ENCODE data around the gene RAD23A. TPM values are rescaled to one million over a fixed set of nuclear protein-coding genes. Genes with fewer than 3 reads are reported as not detected.
A peak's percentile ranks its signal among the peaks of the same experiment; 100 is the strongest.

Gene RAD23A
- total and polyA plus RNA-seq, 2 experiments from 2014 or later: 107 to 177 TPM

- Histone ChIP-seq H3K27me3 (replicated peaks; ENCODE audit: insufficient read depth) (no peaks in the 10 kb centered on the region), H3K4me1 (ENCODE audit: insufficient read depth) (peaks cover 42% of the 10 kb centered on the region), H3K27ac (peak overlapping the region; percentile 84), H3K9ac (peak overlapping the region; percentile 80), H3K79me2 (ENCODE audit: insufficient read depth) (peaks cover 100% of the 10 kb centered on the region), H3K4me3 (peak overlapping the region; percentile 59), H4K20me1 (ENCODE audit: insufficient read depth) (no peaks in the 10 kb centered on the region), H3K9me2 (ENCODE audit: insufficient read depth) (no peaks in the 10 kb centered on the region), H2AFZ (no peak overlapping the region), H3F3A (ENCODE audit: insufficient read depth) (no peaks in the 10 kb centered on the region; the same call in 1 of the 2 replicates), H3K9me3 (ENCODE audit: low read depth) (no peaks in the 10 kb centered on the region), H3K36me3 (ENCODE audit: low read depth) (0 out of 2 replicates have a peak, but pooled peaks cover 4% of the 10 kb centered on the region), H3K4me2 (ENCODE audit: unreplicated experiment) (peak overlapping the region; percentile 86)
- DNase-seq: no peak
- 31 to 32% methylated on average over 15 of the region's 15 CpGs for WGBS, 2 experiments (ENCODE audit: low coverage in 1 of 2, low lambda C conversion rate in 2 of 2, missing lambda C conversion rate in 2 of 2)
- TF ChIP-seq EZH2phosphoT487 (IDR thresholded peaks at IDR 0.05; ENCODE audit: insufficient read depth, low read depth): no peak
- no peak for TF ChIP-seq EZH2 (IDR thresholded peaks at IDR 0.05; ENCODE audit: insufficient read depth, poor library complexity, severe bottlenecking)
- in situ Hi-C loops (cut with MboI): no loop called here
These were observed 57.4 kb downstream of the RAD23A start for GRCh38 chr19:13003081-13003480.

Small RNA genes lying within 50 kb of the gene (microRNA-seq; reads per million reads assigned to microRNA genes)
- not detected for gene MIR5695 (ENCODE audit: borderline number of aligned reads)
- 2.0 reads per million for gene MIR6515 (ENCODE audit: borderline number of aligned reads)

Small RNA genes lying within 50 kb of the gene (small RNA-seq; reads per million reads assigned to genes)
- not detected for gene MIR5695 (ENCODE audit: low read depth, low replicate concordance)
- gene MIR6515 (ENCODE audit: low read depth, low replicate concordance): not detected

Other genes starting within 250 kb of the RAD23A start
- 13.8 and 22.3 TPM in 2 replicates for gene FBXW9, start 249.2 kb upstream of the RAD23A start, total RNA-seq (2014; rRNA removed; shearing (Covaris generic))
- 14.2 TPM in 2 replicates for gene FBXW9, start 249.2 kb upstream of the RAD23A start, polyA plus RNA-seq (2016; fragmentation: Nextera tagmentation; extraction: Ambion mirVana)
- 30.9 and 34.3 TPM in 2 replicates for gene TNPO2, start 221.9 kb upstream of the RAD23A start, total RNA-seq (2014; rRNA removed; shearing (Covaris generic))
- 13.2 and 13.3 TPM in 2 replicates for gene TNPO2, start 221.9 kb upstream of the RAD23A start, polyA plus RNA-seq (2016; fragmentation: Nextera tagmentation; extraction: Ambion mirVana)
- gene TRIR, start 211.2 kb upstream of the RAD23A start, total RNA-seq (2014; rRNA removed; shearing (Covaris generic)): 202 and 210 TPM in 2 replicates
- gene TRIR, start 211.2 kb upstream of the RAD23A start, polyA plus RNA-seq (2016; fragmentation: Nextera tagmentation; extraction: Ambion mirVana): 162 and 170 TPM in 2 replicates
- gene GET3, start 208.4 kb upstream of the RAD23A start, total RNA-seq (2014; rRNA removed; shearing (Covaris generic)): 81.3 and 110 TPM in 2 replicates
- 106 and 111 TPM in 2 replicates for gene GET3, start 208.4 kb upstream of the RAD23A start, polyA plus RNA-seq (2016; fragmentation: Nextera tagmentation; extraction: Ambion mirVana)
- gene BEST2, start 194.1 kb upstream of the RAD23A start, total RNA-seq (2014; rRNA removed; shearing (Covaris generic)): not detected in 2 replicates
- not detected in 2 replicates for gene BEST2, start 194.1 kb upstream of the RAD23A start, polyA plus RNA-seq (2016; fragmentation: Nextera tagmentation; extraction: Ambion mirVana)
- gene HOOK2, start 170.3 kb upstream of the RAD23A start, total RNA-seq (2014; rRNA removed; shearing (Covaris generic)): 17.1 TPM in 2 replicates
- gene HOOK2, start 170.3 kb upstream of the RAD23A start, polyA plus RNA-seq (2016; fragmentation: Nextera tagmentation; extraction: Ambion mirVana): 11.8 and 12.4 TPM in 2 replicates
- gene JUNB, start 154.4 kb upstream of the RAD23A start, total RNA-seq (2014; rRNA removed; shearing (Covaris generic)): 159 and 195 TPM in 2 replicates
- gene JUNB, start 154.4 kb upstream of the RAD23A start, polyA plus RNA-seq (2016; fragmentation: Nextera tagmentation; extraction: Ambion mirVana): 95.1 and 96.2 TPM in 2 replicates
- 230 TPM in 2 replicates for gene PRDX2, start 144.1 kb upstream of the RAD23A start, total RNA-seq (2014; rRNA removed; shearing (Covaris generic))
- 252 TPM in 2 replicates for gene PRDX2, start 144.1 kb upstream of the RAD23A start, polyA plus RNA-seq (2016; fragmentation: Nextera tagmentation; extraction: Ambion mirVana)
- not detected in 2 replicates for gene THSD8, start 143.8 kb upstream of the RAD23A start, total RNA-seq (2014; rRNA removed; shearing (Covaris generic))
- gene THSD8, start 143.8 kb upstream of the RAD23A start, polyA plus RNA-seq (2016; fragmentation: Nextera tagmentation; extraction: Ambion mirVana): 10.8 and 12.5 TPM in 2 replicates
- gene RNASEH2A, start 139.3 kb upstream of the RAD23A start, total RNA-seq (2014; rRNA removed; shearing (Covaris generic)): 8.2 and 16.9 TPM in 2 replicates
- gene RNASEH2A, start 139.3 kb upstream of the RAD23A start, polyA plus RNA-seq (2016; fragmentation: Nextera tagmentation; extraction: Ambion mirVana): 23.8 and 32.3 TPM in 2 replicates
- gene RTBDN, start 111.3 kb upstream of the RAD23A start, total RNA-seq (2014; rRNA removed; shearing (Covaris generic)): not detected in 2 replicates
- gene RTBDN, start 111.3 kb upstream of the RAD23A start, polyA plus RNA-seq (2016; fragmentation: Nextera tagmentation; extraction: Ambion mirVana): not detected in 2 replicates
- gene MAST1, start 107.3 kb upstream of the RAD23A start, total RNA-seq (2014; rRNA removed; shearing (Covaris generic)): 1.8 TPM in 1 of 2 replicates, not detected in the other
- gene MAST1, start 107.3 kb upstream of the RAD23A start, polyA plus RNA-seq (2016; fragmentation: Nextera tagmentation; extraction: Ambion mirVana): 0.24 TPM in 1 of 2 replicates, not detected in the other
- 35.4 and 40.9 TPM in 2 replicates for gene DNASE2, start 64.4 kb upstream of the RAD23A start, total RNA-seq (2014; rRNA removed; shearing (Covaris generic))
- gene DNASE2, start 64.4 kb upstream of the RAD23A start, polyA plus RNA-seq (2016; fragmentation: Nextera tagmentation; extraction: Ambion mirVana): 51.7 and 52.4 TPM in 2 replicates
- gene KLF1, start 58.7 kb upstream of the RAD23A start, total RNA-seq (2014; rRNA removed; shearing (Covaris generic)): 0.11 TPM in 1 of 2 replicates, not detected in the other
- gene KLF1, start 58.7 kb upstream of the RAD23A start, polyA plus RNA-seq (2016; fragmentation: Nextera tagmentation; extraction: Ambion mirVana): not detected in 2 replicates
- gene GCDH, start 54.7 kb upstream of the RAD23A start, total RNA-seq (2014; rRNA removed; shearing (Covaris generic)): 22.5 and 30.0 TPM in 2 replicates
- 20.0 and 20.7 TPM in 2 replicates for gene GCDH, start 54.7 kb upstream of the RAD23A start, polyA plus RNA-seq (2016; fragmentation: Nextera tagmentation; extraction: Ambion mirVana)
- 0.25 TPM in 1 of 2 replicates, not detected in the other for gene SYCE2, start 26.6 kb upstream of the RAD23A start, total RNA-seq (2014; rRNA removed; shearing (Covaris generic))
- gene SYCE2, start 26.6 kb upstream of the RAD23A start, polyA plus RNA-seq (2016; fragmentation: Nextera tagmentation; extraction: Ambion mirVana): 0.49 and 0.56 TPM in 2 replicates
- 33.5 and 39.2 TPM in 2 replicates for gene FARSA, start 12.2 kb upstream of the RAD23A start, total RNA-seq (2014; rRNA removed; shearing (Covaris generic))
- 79.9 and 83.4 TPM in 2 replicates for gene FARSA, start 12.2 kb upstream of the RAD23A start, polyA plus RNA-seq (2016; fragmentation: Nextera tagmentation; extraction: Ambion mirVana)
- 1,238 and 1,432 TPM in 2 replicates for gene CALR, start 7.3 kb upstream of the RAD23A start, total RNA-seq (2014; rRNA removed; shearing (Covaris generic))
- gene CALR, start 7.3 kb upstream of the RAD23A start, polyA plus RNA-seq (2016; fragmentation: Nextera tagmentation; extraction: Ambion mirVana): 1,015 and 1,067 TPM in 2 replicates
- gene GADD45GIP1, start 11.4 kb downstream of the RAD23A start, total RNA-seq (2014; rRNA removed; shearing (Covaris generic)): 41.6 and 48.4 TPM in 2 replicates
- gene GADD45GIP1, start 11.4 kb downstream of the RAD23A start, polyA plus RNA-seq (2016; fragmentation: Nextera tagmentation; extraction: Ambion mirVana): 132 and 136 TPM in 2 replicates
- not detected in 2 replicates for gene DAND5, start 23.7 kb downstream of the RAD23A start, total RNA-seq (2014; rRNA removed; shearing (Covaris generic))
- gene DAND5, start 23.7 kb downstream of the RAD23A start, polyA plus RNA-seq (2016; fragmentation: Nextera tagmentation; extraction: Ambion mirVana): not detected in 2 replicates
- gene NFIX, start 49.6 kb downstream of the RAD23A start, total RNA-seq (2014; rRNA removed; shearing (Covaris generic)): 71.0 and 81.4 TPM in 2 replicates
- gene NFIX, start 49.6 kb downstream of the RAD23A start, polyA plus RNA-seq (2016; fragmentation: Nextera tagmentation; extraction: Ambion mirVana): 59.2 and 60.8 TPM in 2 replicates
- gene LYL1, start 157.0 kb downstream of the RAD23A start, total RNA-seq (2014; rRNA removed; shearing (Covaris generic)): not detected in 2 replicates
- 0.18 TPM in 1 of 2 replicates, not detected in the other for gene LYL1, start 157.0 kb downstream of the RAD23A start, polyA plus RNA-seq (2016; fragmentation: Nextera tagmentation; extraction: Ambion mirVana)
- 30.4 and 33.0 TPM in 2 replicates for gene TRMT1, start 170.9 kb downstream of the RAD23A start, total RNA-seq (2014; rRNA removed; shearing (Covaris generic))
- 27.0 and 31.8 TPM in 2 replicates for gene TRMT1, start 170.9 kb downstream of the RAD23A start, polyA plus RNA-seq (2016; fragmentation: Nextera tagmentation; extraction: Ambion mirVana)
- 104 and 105 TPM in 2 replicates for gene NACC1, start 172.4 kb downstream of the RAD23A start, total RNA-seq (2014; rRNA removed; shearing (Covaris generic))
- 1.4 and 2.6 TPM in 2 replicates for gene NACC1, start 172.4 kb downstream of the RAD23A start, polyA plus RNA-seq (2016; fragmentation: Nextera tagmentation; extraction: Ambion mirVana)
- 56.4 and 80.5 TPM in 2 replicates for gene STX10, start 204.5 kb downstream of the RAD23A start, total RNA-seq (2014; rRNA removed; shearing (Covaris generic))
- gene STX10, start 204.5 kb downstream of the RAD23A start, polyA plus RNA-seq (2016; fragmentation: Nextera tagmentation; extraction: Ambion mirVana): 55.6 and 62.4 TPM in 2 replicates
- 27.8 and 30.4 TPM in 2 replicates for gene IER2, start 204.5 kb downstream of the RAD23A start, total RNA-seq (2014; rRNA removed; shearing (Covaris generic))
- gene IER2, start 204.5 kb downstream of the RAD23A start, polyA plus RNA-seq (2016; fragmentation: Nextera tagmentation; extraction: Ambion mirVana): 84.0 and 88.6 TPM in 2 replicates

All from GM23248 (cell line).